CD4-positive, alpha-beta memory T cell (primary cell): ENCODE results near the gene CDK2. TPM values are rescaled to one million over a fixed set of nuclear protein-coding genes. Genes with fewer than 3 reads are reported as not detected.

Experiments
- CTCF ChIA-PET: fragments of 350-600 bp; sonication (Branson Sonifier 250); formaldehyde crosslinking; loops from one replicate; lab custom pipeline; 2021; ENCODE audit warnings: inconsistent platforms; ENCODE audit not compliant: partially characterized antibody; lab: Charles Lee
- POLR2A ChIA-PET: fragments of 350-600 bp; sonication (Branson Sonifier 250); formaldehyde crosslinking; loops from one replicate; lab custom pipeline; 2021; ENCODE audit not compliant: partially characterized antibody; lab: Charles Lee
- DNase-seq, 5 donors: peaks; one replicate each; pipeline versions ENCODE4 v3.0.0 to v3.0.0-alpha.2; 2020 to 2022; ENCODE audit warnings: mixed read lengths in 1 of 5
- H3K27ac ChIP-seq: one replicate; pipeline ENCODE4 v1.7.0; 2013; ENCODE audit warnings: low read depth, low read length
- H3K27me3 ChIP-seq: 2 replicates; pipeline ENCODE4 v1.7.0; 2013; ENCODE audit warnings: mild to moderate bottlenecking, low read length, moderate library complexity; ENCODE audit not compliant: insufficient read depth
- H3K36me3 ChIP-seq: 2 replicates; pipeline ENCODE4 v1.7.0; 2013; ENCODE audit warnings: mild to moderate bottlenecking, low read length, moderate library complexity; ENCODE audit not compliant: insufficient read depth
- H3K4me1 ChIP-seq: 2 replicates; pipeline ENCODE4 v1.7.0; 2013; ENCODE audit warnings: mild to moderate bottlenecking, low read length, moderate library complexity; ENCODE audit not compliant: insufficient read depth
- H3K4me3 ChIP-seq, 2 donors: one replicate each; pipeline ENCODE4 v1.7.0; 2013; ENCODE audit warnings: low read length in 2 of 2, mild to moderate bottlenecking in 1 of 2
- H3K9me3 ChIP-seq, 2 donors: one replicate each; pipeline ENCODE4 v1.7.0; 2013; ENCODE audit warnings: low read length in 2 of 2, control low read depth in 1 of 2; ENCODE audit not compliant: control insufficient read depth in 1 of 2
- H3K27ac Mint-ChIP-seq, 7 donors: one replicate each; pipeline ENCODE4 v1.8.0; 2020 to 2021; ENCODE audit warnings: mixed read lengths in 7 of 7, mild to moderate bottlenecking in 6 of 7, inconsistent platforms in 3 of 7, moderate library complexity in 3 of 7
- H3K27me3 Mint-ChIP-seq, 2 donors: one replicate each; pipeline ENCODE4 v1.8.0; 2020 to 2021; ENCODE audit warnings: mixed read lengths in 2 of 2
- H3K36me3 Mint-ChIP-seq, 2 donors: one replicate each; pipeline ENCODE4 v1.8.0; 2020 to 2021; ENCODE audit warnings: mixed read lengths in 2 of 2, inconsistent platforms in 1 of 2, mild to moderate bottlenecking in 1 of 2
- H3K4me1 Mint-ChIP-seq, 4 donors: one replicate each; pipeline ENCODE4 v1.8.0; 2020 to 2021; ENCODE audit warnings: mixed read lengths in 4 of 4, mild to moderate bottlenecking in 1 of 4
- H3K4me3 Mint-ChIP-seq, 8 donors: one replicate each; pipeline ENCODE4 v1.8.0; 2020 to 2021; ENCODE audit warnings: mixed read lengths in 8 of 8, mild to moderate bottlenecking in 7 of 8, moderate library complexity in 6 of 8, inconsistent platforms in 3 of 8
- H3K9me3 Mint-ChIP-seq, 8 donors: one replicate each; pipeline ENCODE4 v1.8.0; 2020 to 2021; ENCODE audit warnings: mixed read lengths in 8 of 8, mild to moderate bottlenecking in 5 of 8, inconsistent platforms in 3 of 8, moderate library complexity in 1 of 8
- intact Hi-C: fragments of 100-400 bp; cut with micrococcal nuclease; formaldehyde crosslinking; loops from one replicate; pipeline ENCODE4 v1.15.1; 2023
- polyA plus RNA-seq, 2 donors: library from polyadenylated mRNA; unstranded; fragments of 300-500 nt; fragmentation: Illumina TruSeq; gene quantifications; one replicate each; pipeline ENCODE4 v1.2.3, GENCODE V29; 2021
- total RNA-seq, 2 experiments: library from RNA; stranded (reverse); gene quantifications; one replicate each; pipeline ENCODE4 v1.2.3, GENCODE V29; 2021

Gene CDK2
- total and polyA plus RNA-seq, 4 experiments from 2014 or later = 4.7 to 21.5 (median 11.6) TPM

- Histone ChIP-seq H3K4me1 (peaks cover 84% of the 10 kb centered on the region), H3K27ac (peak overlapping the region; percentile 88), H3K36me3 (peaks cover 55% of the 10 kb centered on the region), H3K9me3 (no peaks in the 10 kb centered on the region), H3K4me3 (peak overlapping the region; percentile 87 to 95), H3K27me3 (no peaks in the 10 kb centered on the region)
- peak overlapping the region; percentile 97 to 100 (median 99) for H3K4me3 Mint-ChIP-seq
- no peaks in the 10 kb centered on the region for H3K27me3 Mint-ChIP-seq
- peaks cover 0 to 3% (median 0%) of the 10 kb centered on the region in 8 donors for H3K9me3 Mint-ChIP-seq
- H3K27ac Mint-ChIP-seq = peak overlapping the region; percentile 93 to 98 (median 96)
- peaks cover 81 to 89% of the 10 kb centered on the region in 2 donors for H3K36me3 Mint-ChIP-seq
- peak in 3 of 5 donors; percentile 28 to 45 (median 31) for DNase-seq
- intact Hi-C loops = no loop called here
- ChIA-PET POLR2A (interaction anchor here (0.7 to 47.8 kb wide), 12 partner anchors 8 to 211 kb away, joined by 3 to 1214 read pairs (median 32); partner anchors contain the start of genes CD63, DGKA, DNAJC14 and GDF11), CTCF (interaction anchor here (0.7 to 7.5 kb wide), 13 partner anchors 9 to 198 kb away, joined by 3 to 107 read pairs (median 4); partner anchors contain the start of gene PYM1)
- H3K4me1 Mint-ChIP-seq = peaks cover 62 to 94% (median 73%) of the 10 kb centered on the region in 4 donors
Measured at GRCh38 chr12:55935738-55936151, 30.9 kb upstream of the CDK2 start.

- ChIA-PET CTCF (interaction anchor here (0.7 to 7.5 kb wide), 9 partner anchors 11 to 199 kb away, joined by 3 to 107 read pairs (median 15); partner anchors contain the start of genes ORMDL2, PYM1, RAB5B and SARNP), POLR2A (interaction anchor here (0.9 to 47.8 kb wide), 10 partner anchors 6 to 199 kb away, joined by 3 to 1214 read pairs (median 10); partner anchors contain the start of genes DGKA, DNAJC14, ORMDL2 and PYM1)
- no peak for DNase-seq
- peaks cover 86 to 92% of the 10 kb centered on the region in 2 donors for H3K36me3 Mint-ChIP-seq
- no peaks in the 10 kb centered on the region for H3K27me3 ChIP-seq
- no peaks in the 10 kb centered on the region for H3K27me3 Mint-ChIP-seq
- H3K4me3 ChIP-seq = no peak overlapping the region
- intact Hi-C loops = no loop called here
- H3K9me3 ChIP-seq = no peaks in the 10 kb centered on the region
- H3K4me1 Mint-ChIP-seq = peaks cover 70 to 98% (median 82%) of the 10 kb centered on the region in 4 donors
- peak overlapping the region in 6 of 8 donors; percentile 1 to 52 (median 18) for H3K4me3 Mint-ChIP-seq
- peaks cover 89% of the 10 kb centered on the region for H3K4me1 ChIP-seq
- H3K36me3 ChIP-seq = peaks cover 78% of the 10 kb centered on the region
- H3K9me3 Mint-ChIP-seq = no peaks in the 10 kb centered on the region
- peak overlapping the region; percentile 75 to 96 (median 92) for H3K27ac Mint-ChIP-seq
- peak overlapping the region; percentile 88 for H3K27ac ChIP-seq
Measured at GRCh38 chr12:55937981-55938380, 28.6 kb upstream of the CDK2 start.

- H3K4me1 ChIP-seq = peaks cover 79% of the 10 kb centered on the region
- peak overlapping the region in 5 of 8 donors; percentile 11 to 70 (median 43) for H3K4me3 Mint-ChIP-seq
- ChIA-PET CTCF (interaction anchor here (0.9 to 7.5 kb wide), 19 partner anchors 8 to 210 kb away, joined by 3 to 107 read pairs (median 7); partner anchors contain the start of genes CD63, DGKA, DNAJC14 and ORMDL2), POLR2A (interaction anchor here (0.5 to 47.8 kb wide), 18 partner anchors 5 to 282 kb away, joined by 3 to 1214 read pairs (median 4); partner anchors contain the start of genes CD63, DGKA, DNAJC14 and GDF11)
- H3K9me3 ChIP-seq = no peaks in the 10 kb centered on the region
- no peaks in the 10 kb centered on the region for H3K9me3 Mint-ChIP-seq
- no peaks in the 10 kb centered on the region for H3K27me3 Mint-ChIP-seq
- H3K27ac ChIP-seq = peak overlapping the region; percentile 5
- peaks cover 64 to 92% (median 75%) of the 10 kb centered on the region in 4 donors for H3K4me1 Mint-ChIP-seq
- H3K27ac Mint-ChIP-seq = peak overlapping the region; percentile 75 to 96 (median 92)
- no peak overlapping the region for H3K4me3 ChIP-seq
- no peaks in the 10 kb centered on the region for H3K27me3 ChIP-seq
- intact Hi-C loops = no loop called here
- peaks cover 80% of the 10 kb centered on the region for H3K36me3 ChIP-seq
- H3K36me3 Mint-ChIP-seq = peaks cover 89 to 95% of the 10 kb centered on the region in 2 donors
- DNase-seq = no peak
Measured at GRCh38 chr12:55938826-55939501, 27.7 kb upstream of the CDK2 start.

- CTCF ChIA-PET = interaction anchor here (0.5 to 7.5 kb wide), 30 partner anchors 9 to 211 kb away, joined by 3 to 107 read pairs (median 5); partner anchors contain the start of genes CD63, DGKA, DNAJC14 and ORMDL2
- DNase-seq = peak; percentile 83 to 86 (median 84)
- POLR2A ChIA-PET = interaction anchor here (1.0 to 47.8 kb wide), 13 partner anchors 3 to 210 kb away, joined by 3 to 1214 read pairs (median 6); partner anchors contain the start of genes CD63, DGKA, DNAJC14 and GDF11
- H3K4me3 ChIP-seq = peak overlapping the region in 1 of 2 donors; percentile 4
- peaks cover 66% of the 10 kb centered on the region for H3K4me1 ChIP-seq
- H3K9me3 ChIP-seq = no peaks in the 10 kb centered on the region
- Mint-ChIP-seq H3K27me3 (no peaks in the 10 kb centered on the region), H3K27ac (peak overlapping the region; percentile 82 to 96 (median 92)), H3K4me3 (peak overlapping the region in 7 of 8 donors; percentile 32 to 76 (median 62)), H3K4me1 (peaks cover 56 to 89% (median 66%) of the 10 kb centered on the region in 4 donors), H3K9me3 (no peaks in the 10 kb centered on the region), H3K36me3 (peaks cover 93 to 94% of the 10 kb centered on the region in 2 donors)
- intact Hi-C loops = loop anchor here (1.0 kb wide), 4 partner anchors 10 to 202 kb away; partner anchors contain the start of gene SARNP
- H3K27me3 ChIP-seq = no peaks in the 10 kb centered on the region
- H3K27ac ChIP-seq = peak overlapping the region; percentile 48
- peaks cover 90% of the 10 kb centered on the region for H3K36me3 ChIP-seq
Measured at GRCh38 chr12:55940065-55940732, 26.4 kb upstream of the CDK2 start.

- ChIA-PET CTCF (interaction anchor here (1.2 to 5.2 kb wide), 4 partner anchors 13 to 203 kb away, joined by 4 to 48 read pairs (median 6); partner anchors contain the start of genes ORMDL2 and SARNP), POLR2A (interaction anchor here (1.0 to 47.8 kb wide), 5 partner anchors 2 to 162 kb away, joined by 3 to 1214 read pairs (median 4); partner anchors contain the start of genes DGKA, ORMDL2, PYM1 and RAB5B)
- Histone ChIP-seq H3K27ac (peak overlapping the region; percentile 12), H3K4me1 (peaks cover 48% of the 10 kb centered on the region), H3K9me3 (no peaks in the 10 kb centered on the region), H3K36me3 (peaks cover 90% of the 10 kb centered on the region), H3K27me3 (no peaks in the 10 kb centered on the region), H3K4me3 (no peak overlapping the region)
- intact Hi-C loops = no loop called here
- Mint-ChIP-seq H3K27me3 (no peaks in the 10 kb centered on the region), H3K27ac (peak overlapping the region; percentile 23 to 90 (median 68)), H3K36me3 (peaks cover 93 to 94% of the 10 kb centered on the region in 2 donors), H3K4me1 (peaks cover 47 to 84% (median 52%) of the 10 kb centered on the region in 4 donors), H3K4me3 (peak overlapping the region in 1 of 8 donors; percentile 63), H3K9me3 (no peaks in the 10 kb centered on the region)
- DNase-seq = no peak
Measured at GRCh38 chr12:55942055-55942454, 24.6 kb upstream of the CDK2 start.

- POLR2A ChIA-PET = interaction anchor here (0.8 to 47.8 kb wide), 7 partner anchors 1 to 194 kb away, joined by 3 to 1214 read pairs (median 4); partner anchors contain the start of genes DGKA, DNAJC14, ORMDL2 and PYM1
- intact Hi-C loops = no loop called here
- peaks cover 88% of the 10 kb centered on the region for H3K36me3 ChIP-seq
- H3K9me3 Mint-ChIP-seq = no peaks in the 10 kb centered on the region
- CTCF ChIA-PET = interaction anchor here (1.2 to 5.2 kb wide), 4 partner anchors 13 to 204 kb away, joined by 4 to 48 read pairs (median 6); partner anchors contain the start of genes ORMDL2 and SARNP
- H3K9me3 ChIP-seq = no peaks in the 10 kb centered on the region
- H3K4me3 Mint-ChIP-seq = no peak overlapping the region
- peaks cover 92 to 93% of the 10 kb centered on the region in 2 donors for H3K36me3 Mint-ChIP-seq
- H3K27ac Mint-ChIP-seq = peak overlapping the region in 6 of 7 donors; percentile 35 to 86 (median 60)
- H3K4me3 ChIP-seq = no peak overlapping the region
- no peak for DNase-seq
- H3K27me3 Mint-ChIP-seq = no peaks in the 10 kb centered on the region
- H3K27me3 ChIP-seq = no peaks in the 10 kb centered on the region
- no peak overlapping the region for H3K27ac ChIP-seq
- H3K4me1 ChIP-seq = peaks cover 42% of the 10 kb centered on the region
- H3K4me1 Mint-ChIP-seq = peaks cover 47 to 83% (median 50%) of the 10 kb centered on the region in 4 donors
Measured at GRCh38 chr12:55942577-55943136, 24.0 kb upstream of the CDK2 start.
